Liver (tissue), 9 donors: ENCODE measurements around the gene THSD4. TPM values are rescaled to one million over a fixed set of nuclear protein-coding genes. Genes with fewer than 3 reads are reported as not detected.

ENCODE experiments used
- DNase-seq: peaks from one replicate; pipeline ENCODE4 v3.0.0-alpha.2; 2017; ENCODE audit warnings: low spot score
- H3K27ac ChIP-seq, 2 donors: one replicate each; pipeline ENCODE4 v1.7.0; 2013; ENCODE audit warnings: inconsistent platforms in 2 of 2, low read length in 2 of 2, control low read depth in 1 of 2, low read depth in 1 of 2, mild to moderate bottlenecking in 1 of 2
- H3K27me3 ChIP-seq, 4 donors: one replicate each; pipeline versions ENCODE4 v1.6.1 to v1.7.0; 2013; ENCODE audit warnings: low read length in 3 of 4, inconsistent platforms in 1 of 4, mild to moderate bottlenecking in 1 of 4, moderate library complexity in 1 of 4; ENCODE audit not compliant: control insufficient read depth in 4 of 4, insufficient read depth in 4 of 4
- H3K36me3 ChIP-seq, 4 donors: one replicate each; pipeline versions ENCODE4 v1.6.1 to v1.7.0; 2013; ENCODE audit warnings: low read length in 3 of 4, mild to moderate bottlenecking in 3 of 4, low read depth in 1 of 4, moderate library complexity in 1 of 4; ENCODE audit not compliant: control insufficient read depth in 4 of 4, insufficient read depth in 3 of 4
- H3K4me1 ChIP-seq, 4 donors: one replicate each; pipeline versions ENCODE4 v1.6.1 to v1.7.0; 2013; ENCODE audit warnings: low read length in 3 of 4, mild to moderate bottlenecking in 3 of 4, moderate library complexity in 1 of 4; ENCODE audit not compliant: control insufficient read depth in 4 of 4, insufficient read depth in 4 of 4
- H3K4me3 ChIP-seq, 3 donors: one replicate each; pipeline versions ENCODE4 v1.6.1 to v1.7.0; 2013; ENCODE audit warnings: low read length in 3 of 3, control low read depth in 1 of 3, low read depth in 1 of 3, mild to moderate bottlenecking in 1 of 3
- H3K9ac ChIP-seq, 2 donors: one replicate each; pipeline ENCODE4 v1.7.0; 2013; ENCODE audit warnings: low read length in 2 of 2, mild to moderate bottlenecking in 2 of 2, moderate library complexity in 2 of 2, control low read depth in 1 of 2, low read depth in 1 of 2
- H3K9me3 ChIP-seq, 4 donors: one replicate each; pipeline versions ENCODE4 v1.6.1 to v1.7.0; 2013; ENCODE audit warnings: low read length in 3 of 4; ENCODE audit not compliant: control insufficient read depth in 4 of 4
- EGR1 ChIP-seq, 2 donors: IDR thresholded peaks; 2 replicates each; pipeline ENCODE4 v1.6.1; 2016 to 2018; ENCODE audit warnings: antibody characterized with exemption in 2 of 2, low read depth in 2 of 2
- FOXA2 ChIP-seq: IDR thresholded peaks from 2 replicates; pipeline ENCODE4 v1.6.1; 2016; ENCODE audit warnings: antibody characterized with exemption
- HNF4A ChIP-seq, 2 donors: conservative IDR thresholded peaks; 2 replicates each; pipeline ENCODE4 v1.6.1; 2016; ENCODE audit warnings: antibody characterized with exemption in 2 of 2, mild to moderate bottlenecking in 2 of 2
- RAD21 ChIP-seq, 2 donors: IDR thresholded peaks; 2 replicates each; pipeline ENCODE4 v1.6.1; 2016; ENCODE audit warnings: antibody characterized with exemption in 2 of 2, mild to moderate bottlenecking in 2 of 2
- REST ChIP-seq: IDR thresholded peaks from 2 replicates; pipeline ENCODE4 v1.6.1; 2016; ENCODE audit warnings: antibody characterized with exemption, mild to moderate bottlenecking
- SP1 ChIP-seq: IDR thresholded peaks from 2 replicates; pipeline ENCODE4 v1.6.1; 2018; ENCODE audit warnings: antibody characterized with exemption, mild to moderate bottlenecking
- ZBTB33 ChIP-seq: IDR thresholded peaks from 2 replicates; pipeline ENCODE4 v1.6.1; 2016; ENCODE audit warnings: antibody characterized with exemption
- WGBS: extraction: QIAGEN DNeasy Blood & Tissue Kit; methylation state at CpG from one replicate; pipeline ENCODE4 v1.1.7; 2013; 5-methylcytosine and 5-hydroxymethylcytosine counted together
- polyA plus RNA-seq, 2 donors: library from polyadenylated mRNA; stranded (reverse) in 1 of 2; unstranded in 1 of 2; fragments of 200-250 nt in 1 of 2; fragments of >200 nt in 1 of 2; fragmentation: Nextera tagmentation in 1 of 2; extraction: Ambion mirVana in 1 of 2; gene quantifications; one replicate each; pipeline versions ENCODE4 v1.2.1 to v1.2.3, GENCODE V29; 2013 to 2015
- total RNA-seq, 2 donors: library from RNA; depleted of rRNA; stranded (reverse); fragments of >200 nt; gene quantifications; one replicate each; pipeline ENCODE4 v1.2.3, GENCODE V29; 2014
- donor health status: healthy.
- donor health status: healthy.
- donor health status: healthy.
- donor health status: healthy.
- donor health status: healthy.

The THSD4 gene
- total and polyA plus RNA-seq, 4 donors: 0.23 to 11.5 (median 1.9) TPM

- 89% methylated on average over 5 of the region's 5 CpGs for WGBS
- H3K27ac ChIP-seq: no peak overlapping the region
- no peak overlapping the region for H3K4me3 ChIP-seq
- H3K9me3 ChIP-seq: no peaks in the 10 kb centered on the region
- DNase-seq: no peak
- TF ChIP-seq EGR1 (IDR thresholded peaks at IDR 0.05; ENCODE audit: low read depth in 2 of 2) (no peak), SP1 (no peak), FOXA2 (no peak), REST (no peak), ZBTB33 (no peak), HNF4A (conservative IDR thresholded peaks at IDR 0.05) (no peak), RAD21 (IDR thresholded peaks at IDR 0.05) (no peak)
- no peak overlapping the region for H3K9ac ChIP-seq
- H3K4me1 ChIP-seq: peaks cover 0 to 64% (median 49%) of the 10 kb centered on the region in 4 donors
- no peaks in the 10 kb centered on the region for H3K27me3 ChIP-seq
- no peaks in the 10 kb centered on the region for H3K36me3 ChIP-seq
Measured at GRCh38 chr15:71141572-71141971, 26.3 kb downstream of the THSD4 start.

GRCh38 chr15:71142780-71143179 is 27.5 kb downstream of the THSD4 start:
- Histone ChIP-seq H3K36me3 (no peaks in the 10 kb centered on the region), H3K9me3 (no peaks in the 10 kb centered on the region), H3K4me3 (no peak overlapping the region), H3K27me3 (no peaks in the 10 kb centered on the region), H3K9ac (no peak overlapping the region), H3K4me1 (peaks cover 2 to 64% (median 55%) of the 10 kb centered on the region in 4 donors), H3K27ac (peak overlapping the region; percentile 59 to 82)
- no peak for DNase-seq
- 69% methylated on average over 3 of the region's 3 CpGs for whole genome bisulfite sequencing
- TF ChIP-seq ZBTB33: no peak
